ENCODE data around the gene CDH13.

The CDH13 gene

DNA sequence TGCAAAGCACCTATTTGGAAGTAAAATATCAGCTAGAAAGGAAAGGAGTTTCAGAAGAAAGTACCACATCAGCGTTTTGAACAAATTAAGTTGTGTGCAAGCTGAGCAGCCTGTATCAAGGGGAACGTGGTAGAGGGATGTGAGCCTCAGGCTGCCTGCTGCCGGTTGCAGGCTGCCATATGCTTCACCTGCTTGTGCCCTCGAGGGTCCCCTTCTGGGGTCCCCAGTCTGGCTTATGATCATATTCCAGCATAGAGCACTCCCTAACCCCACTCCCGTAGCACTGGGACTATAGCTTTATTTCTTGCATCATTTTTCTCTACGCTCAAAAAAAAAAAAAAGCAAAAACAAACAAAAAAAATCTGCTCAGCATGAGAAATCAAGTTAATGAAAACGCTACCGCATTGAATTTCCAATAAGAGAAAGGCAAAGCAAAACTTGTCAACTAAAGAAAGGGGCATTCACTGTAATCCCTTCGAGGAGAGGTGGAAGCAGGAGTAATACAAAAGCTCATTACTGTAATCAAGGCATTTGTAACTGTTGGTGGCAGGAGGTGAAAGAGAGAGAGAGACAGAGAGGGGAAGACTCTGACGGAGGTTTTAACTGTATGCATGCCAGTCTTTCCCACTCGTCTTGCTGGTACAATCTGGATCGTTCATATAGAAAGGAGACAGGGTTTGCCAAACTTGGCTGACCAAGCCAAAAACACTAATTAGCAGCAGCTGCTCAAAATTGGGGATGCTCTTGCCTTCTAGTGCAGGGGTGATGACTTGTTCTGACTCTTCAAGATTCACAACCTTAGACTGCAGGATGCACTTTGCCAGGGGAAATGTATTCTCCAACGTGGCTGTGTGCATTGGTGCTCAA is 922.8 kb downstream of the CDH13 start:
- no peak for DNase-seq

DNA sequence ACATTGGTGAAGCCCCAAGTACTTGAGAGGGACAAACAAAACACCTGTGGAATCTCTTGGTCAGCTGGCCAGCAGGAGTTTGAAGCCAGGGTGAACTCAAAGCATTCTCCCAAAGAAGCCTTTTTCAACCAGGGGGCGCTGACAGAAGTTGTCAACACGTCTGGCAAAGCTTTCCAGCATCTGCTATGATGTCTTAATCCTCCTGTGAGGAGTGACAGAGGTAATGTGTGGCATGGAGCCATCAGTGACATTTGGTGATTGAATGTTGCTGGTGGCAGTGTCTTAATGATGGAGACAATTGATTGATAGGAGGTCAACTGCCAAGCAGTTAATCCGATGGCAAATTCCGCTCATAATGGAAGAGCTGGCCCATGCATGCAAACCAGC is 923.4 kb downstream of the CDH13 start:
- no peak for DNase-seq

DNA sequence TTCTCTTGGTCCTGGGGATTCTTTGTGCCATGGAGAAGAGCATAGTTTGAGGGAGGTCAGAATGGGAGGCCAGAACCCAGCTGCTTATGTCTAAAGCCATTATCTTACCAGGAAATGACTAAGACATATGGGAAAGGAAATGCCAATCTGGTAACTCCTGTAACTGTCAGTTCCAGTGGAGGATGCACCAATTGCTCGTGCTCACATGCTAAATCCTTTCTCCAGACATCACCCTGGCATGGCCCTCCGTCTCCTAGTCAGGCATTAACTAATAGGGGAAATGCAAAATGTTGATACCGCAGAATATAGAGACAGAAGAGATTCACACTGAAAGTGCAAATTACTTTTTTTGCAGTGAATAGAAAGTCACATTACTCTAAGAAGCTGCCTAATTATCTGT is 925.5 kb downstream of the CDH13 start:
- no peak for DNase-seq

DNA sequence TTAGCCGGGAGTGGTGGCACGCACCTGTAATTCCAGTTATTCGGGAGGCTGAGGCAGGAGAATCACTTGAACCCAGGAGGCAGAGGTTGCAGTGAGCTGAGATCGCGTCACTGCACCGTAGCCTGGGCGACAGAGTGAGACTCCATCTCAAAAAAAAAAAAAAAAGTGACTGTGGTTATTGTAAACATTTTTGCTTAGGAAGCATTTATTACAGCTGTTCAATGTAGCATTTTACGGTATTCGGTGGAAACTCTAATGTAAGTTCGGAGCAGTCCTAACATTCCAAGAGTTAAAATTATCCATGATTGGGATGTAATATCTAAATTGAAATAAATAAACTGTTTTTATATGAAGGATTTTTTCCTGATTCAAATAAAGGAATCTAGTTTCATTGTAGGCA is 926.2 kb downstream of the CDH13 start:
- DNase-seq: no peak

DNA sequence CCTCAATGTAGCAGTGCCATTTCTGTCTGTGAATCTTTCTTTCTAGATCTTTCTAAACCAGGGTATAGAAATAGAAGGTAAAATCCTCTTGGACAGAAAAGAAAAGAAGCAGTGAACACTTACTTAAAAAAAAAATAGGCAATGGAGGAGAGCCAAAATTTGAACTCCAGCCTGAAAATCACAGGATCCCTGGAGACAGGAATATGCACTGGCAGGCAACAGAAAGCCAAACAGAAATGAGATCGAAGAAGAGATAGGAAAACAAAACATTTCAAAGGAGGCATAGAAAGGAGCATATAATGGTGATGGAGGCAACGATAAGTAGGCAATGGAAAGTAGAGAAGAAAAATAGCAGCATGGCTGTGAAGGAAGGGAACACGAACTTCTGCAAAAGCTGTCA is 927.3 kb downstream of the CDH13 start:
- DNase-seq: no peak

DNA sequence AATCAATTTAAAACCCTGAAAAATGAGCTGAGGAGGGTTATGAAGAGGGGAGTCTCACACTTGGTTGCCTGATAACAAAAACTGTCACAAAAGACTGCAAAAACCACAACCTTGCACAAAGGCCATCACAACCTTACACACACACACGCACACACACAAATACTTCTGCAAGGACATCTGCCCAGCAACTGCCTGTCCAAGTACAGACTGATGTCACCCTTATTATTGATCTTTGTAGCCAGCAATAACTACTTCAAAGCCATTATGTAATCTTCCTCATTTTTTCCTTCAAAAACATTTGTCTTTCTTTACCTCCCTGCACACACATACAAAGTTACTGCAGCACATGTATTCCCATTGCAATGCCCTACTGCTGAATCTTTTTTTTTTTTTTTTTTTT is 927.8 kb downstream of the CDH13 start:
- DNase-seq: no peak

DNA sequence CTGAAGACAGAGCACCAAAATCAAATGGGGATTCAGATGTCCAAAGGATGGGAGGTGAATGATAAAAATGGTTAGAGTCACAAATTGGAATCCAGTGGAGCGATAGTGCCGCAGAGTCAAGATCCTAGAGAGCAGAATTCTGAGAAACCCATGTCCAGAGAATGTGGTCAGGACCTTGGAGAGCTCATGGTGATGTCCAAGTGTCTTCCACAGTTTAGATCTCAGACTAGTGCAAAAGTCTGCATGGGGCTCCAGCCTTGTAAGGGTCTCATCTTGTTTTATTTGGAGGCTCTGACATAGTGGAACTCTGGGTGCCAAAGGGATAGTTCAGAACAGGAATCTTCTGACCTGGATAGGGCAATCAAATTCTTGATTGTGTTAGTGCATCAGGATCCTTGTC is 935.1 kb downstream of the CDH13 start:
- no peak for DNase-seq

DNA sequence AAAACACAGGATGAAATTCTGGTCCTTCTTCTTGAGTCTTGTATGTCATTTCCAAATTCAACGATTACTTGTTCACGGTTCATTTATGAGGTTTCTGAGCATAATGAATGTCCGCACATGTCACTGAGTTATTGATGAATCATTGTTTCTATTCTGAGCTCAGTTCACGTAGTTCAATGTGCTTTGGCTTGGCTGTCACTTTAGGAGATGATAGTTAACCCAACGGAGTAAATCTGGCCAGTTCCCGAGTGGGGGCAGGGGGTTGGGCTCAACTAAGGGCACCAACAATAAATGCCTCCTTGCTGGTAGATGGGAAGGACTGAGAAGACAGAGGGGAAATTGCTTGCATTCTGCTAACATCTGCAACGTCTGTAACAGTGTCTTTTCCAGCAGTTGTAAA is 941.6 kb downstream of the CDH13 start:
- no peak for DNase-seq

DNA sequence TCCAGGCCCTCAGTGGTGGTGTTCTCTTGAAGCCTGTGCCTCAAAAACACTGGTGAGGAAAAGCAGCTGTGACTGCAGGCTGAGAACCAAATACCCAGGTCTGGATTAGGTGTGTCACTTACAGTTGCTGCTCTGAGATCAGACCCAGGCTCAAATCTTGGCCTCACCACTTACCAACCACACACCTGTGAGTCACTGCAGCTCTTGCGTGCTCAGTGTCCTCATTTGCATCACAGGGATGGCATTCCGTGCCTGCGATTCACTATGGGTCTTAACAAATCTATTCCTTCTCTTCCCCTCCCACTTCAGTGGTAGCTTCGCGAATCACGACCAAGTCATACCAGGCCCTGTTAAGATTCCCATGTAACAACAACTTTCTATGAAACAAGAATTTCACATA is 947.6 kb downstream of the CDH13 start:
- DNase-seq: no peak

DNA sequence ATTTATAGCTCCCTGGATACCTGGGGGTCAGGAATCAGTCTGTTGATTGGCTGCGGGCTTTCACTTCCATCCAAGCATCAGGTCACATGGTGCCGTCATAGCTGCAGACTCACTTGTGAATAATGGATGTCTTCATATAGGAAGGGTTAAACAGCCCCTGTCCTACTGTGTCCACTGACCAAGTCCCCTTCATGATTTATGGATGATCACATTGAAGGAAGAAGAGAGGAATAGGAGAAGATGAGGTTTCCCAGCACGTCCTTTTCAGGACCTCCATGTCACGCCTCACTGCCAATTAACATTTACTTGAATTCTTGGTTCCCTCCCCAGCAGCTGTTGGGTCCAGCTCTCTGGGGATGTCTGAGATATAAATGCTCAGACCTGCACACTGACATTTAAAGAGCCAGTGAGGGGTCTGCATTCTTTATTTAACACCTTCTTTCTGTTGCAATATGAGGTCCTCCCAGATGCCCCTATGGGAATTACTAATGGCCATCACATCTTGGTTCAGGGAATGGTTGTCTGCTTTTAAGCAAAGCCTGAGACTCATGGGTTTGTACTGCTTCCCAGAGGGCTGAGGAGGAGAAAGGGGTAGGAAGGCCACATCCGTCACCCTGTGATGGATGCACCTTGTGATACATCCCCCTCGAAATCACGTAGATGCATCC is 950.4 kb downstream of the CDH13 start:
- no peak for DNase-seq

DNA sequence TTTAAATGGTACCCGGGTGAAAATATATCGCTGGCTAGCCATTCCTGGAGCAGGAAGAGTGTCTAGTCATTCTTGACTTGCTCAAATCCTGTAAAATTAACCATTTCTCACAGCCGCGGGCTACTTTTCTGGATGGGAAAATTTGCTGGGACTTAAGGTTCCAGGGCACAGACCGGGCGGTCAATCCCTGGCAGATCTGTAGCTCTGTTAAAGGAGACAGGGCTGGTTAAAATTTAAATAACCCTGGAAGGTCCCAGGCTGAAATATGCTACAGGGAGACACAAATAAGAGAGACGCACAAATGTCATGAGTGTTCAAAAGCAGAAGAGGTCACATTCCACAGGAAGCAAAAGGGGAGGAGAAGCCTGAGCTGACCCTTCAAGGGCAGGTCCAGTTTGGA is 951.4 kb downstream of the CDH13 start:
- no peak for DNase-seq

DNA sequence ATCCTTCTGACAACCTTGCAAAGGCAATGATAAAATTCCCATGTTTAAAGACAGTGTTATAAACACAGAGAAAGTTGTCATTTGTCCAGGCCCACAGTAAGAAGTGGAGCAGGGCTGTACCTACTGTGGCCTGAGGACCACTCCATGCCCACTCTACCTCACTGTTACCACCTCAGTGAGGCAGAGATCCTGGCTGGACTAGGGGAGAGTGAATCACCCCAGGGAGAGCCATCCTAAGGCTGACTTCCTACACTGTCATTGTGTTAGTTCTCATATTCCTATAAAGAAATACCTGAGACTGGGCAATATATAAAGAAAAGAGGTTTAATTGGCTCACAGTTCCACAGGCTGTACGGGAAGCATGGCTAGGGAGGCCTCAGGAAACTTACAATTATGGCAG is 952.3 kb downstream of the CDH13 start:
- no peak for DNase-seq

DNA sequence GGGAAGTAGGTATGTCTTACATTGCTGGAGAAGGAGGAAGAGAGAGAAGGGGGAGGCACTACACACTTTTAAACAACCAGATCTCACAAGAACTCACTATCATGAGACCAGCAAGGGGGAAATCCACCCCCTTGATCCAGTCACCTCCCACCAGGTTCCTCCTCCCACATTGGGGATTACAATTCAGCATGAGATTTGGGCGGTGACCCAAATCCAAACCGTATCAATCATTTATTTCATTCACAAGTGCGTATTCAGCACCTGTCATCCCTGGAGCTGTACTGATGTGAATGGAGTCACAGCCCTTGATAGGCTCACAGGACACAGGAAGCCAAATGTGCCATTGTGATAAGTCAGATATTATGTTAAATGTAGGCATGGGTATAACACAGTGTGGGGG is 952.7 kb downstream of the CDH13 start:
- no peak for DNase-seq

DNA sequence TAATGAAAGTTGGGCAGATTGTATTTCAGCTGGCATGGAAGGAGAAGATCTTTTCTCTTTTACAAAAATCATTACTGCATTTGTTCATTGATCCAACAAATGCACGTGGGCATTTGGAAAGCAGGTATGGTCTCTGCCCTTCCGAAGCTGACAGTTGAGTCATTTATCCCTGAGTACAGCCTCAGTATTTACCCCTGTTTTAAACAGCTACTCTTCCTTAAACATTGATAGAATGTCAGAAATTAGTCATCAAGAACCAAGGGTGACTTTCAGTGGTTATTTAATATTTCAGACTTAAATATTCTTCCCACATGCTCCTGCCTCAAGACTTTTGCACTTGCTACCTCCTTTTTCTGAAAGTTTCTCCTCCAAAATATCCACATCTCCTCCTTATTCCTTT is 954.3 kb downstream of the CDH13 start:
- no peak for DNase-seq

DNA sequence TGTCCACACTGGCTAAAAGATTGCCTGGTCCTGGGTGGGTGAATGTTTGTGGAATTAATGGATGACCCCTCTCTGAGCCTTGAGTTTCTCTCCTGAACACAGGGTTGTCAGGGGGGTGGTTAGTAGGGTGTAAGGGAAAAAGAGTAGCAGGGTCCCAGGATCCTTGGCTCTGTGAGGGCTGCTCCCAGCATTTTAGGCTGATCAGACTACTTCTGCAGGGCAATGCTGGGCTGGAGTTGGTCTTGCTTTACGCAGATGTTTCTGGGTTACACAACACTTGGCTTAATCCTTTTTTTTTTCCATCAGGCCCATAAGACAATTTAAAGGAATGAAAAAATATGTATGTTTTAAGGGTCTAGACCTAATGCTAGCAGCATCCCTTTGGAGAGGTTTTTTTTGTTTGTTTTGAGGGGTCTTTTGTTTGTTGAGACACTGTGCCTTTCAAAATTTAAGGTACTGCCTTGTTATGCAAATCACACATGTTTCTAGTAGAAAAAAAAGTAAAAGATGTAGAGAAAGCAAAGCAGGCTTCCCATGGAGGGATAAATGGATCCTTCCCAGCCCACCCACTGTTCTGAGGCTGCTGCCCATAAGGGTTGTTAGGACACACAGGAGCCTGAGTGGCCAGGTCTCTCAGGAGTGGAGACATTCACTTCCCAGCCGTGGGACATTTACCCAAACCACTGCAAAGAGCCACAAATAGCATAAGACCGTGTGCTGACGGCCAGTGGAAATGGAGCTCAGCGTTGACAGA is 955.4 kb downstream of the CDH13 start:
- no peak for DNase-seq

DNA sequence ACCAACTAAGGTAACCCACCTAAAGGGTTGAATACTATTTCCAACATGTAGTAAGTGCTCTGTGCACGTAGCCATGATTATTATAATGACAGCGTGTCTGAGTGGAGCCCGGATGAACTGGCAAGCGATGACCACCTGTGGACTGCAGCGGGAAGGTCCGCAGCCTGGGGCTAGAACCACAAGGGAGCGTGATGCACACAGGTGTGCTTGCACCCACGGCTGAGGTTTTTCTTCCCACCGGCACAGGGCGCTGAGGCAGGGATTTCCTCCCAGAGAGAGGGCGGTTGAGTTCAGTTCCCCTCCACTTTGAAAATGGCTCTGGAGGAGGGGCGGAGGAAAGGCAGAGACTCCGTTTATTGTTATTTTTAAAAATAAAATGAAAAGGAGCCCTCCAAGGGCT is 959.3 kb downstream of the CDH13 start:
- no peak for DNase-seq

DNA sequence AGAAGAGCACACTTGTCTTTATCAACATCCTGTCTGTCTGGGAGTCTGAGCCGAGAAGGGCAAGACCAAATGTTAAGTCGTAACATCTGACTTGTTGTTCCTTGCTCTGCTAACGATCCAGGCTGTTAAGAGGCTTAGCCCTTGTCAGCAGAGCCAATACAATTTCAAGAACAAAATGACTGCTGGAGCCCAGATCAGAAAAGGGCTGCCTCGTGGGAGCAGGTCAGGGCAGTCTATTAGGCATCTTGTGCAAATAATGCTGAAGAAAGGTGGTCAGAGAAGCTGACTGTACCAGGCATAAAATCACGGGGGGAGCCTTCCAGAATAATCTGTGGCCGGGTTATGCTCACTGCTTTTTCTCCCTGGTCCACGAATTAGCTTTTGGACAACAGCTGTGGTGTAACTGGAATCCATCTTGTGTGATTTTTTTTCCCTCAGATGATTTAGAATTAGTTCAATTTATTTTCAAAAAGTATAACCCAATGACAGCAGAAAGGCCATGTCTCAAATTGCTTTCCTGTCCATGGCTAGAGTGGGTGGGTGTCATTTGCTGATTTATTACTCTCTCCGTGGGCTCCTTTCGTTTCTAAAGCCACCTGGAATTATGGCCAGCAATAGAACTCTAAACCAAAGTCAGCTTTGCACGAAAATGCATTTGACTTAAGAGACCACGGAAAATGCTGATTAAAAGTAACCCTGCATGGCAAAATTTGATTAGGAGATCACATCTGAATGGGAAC is 959.9 kb downstream of the CDH13 start:
- DNase-seq: no peak

DNA sequence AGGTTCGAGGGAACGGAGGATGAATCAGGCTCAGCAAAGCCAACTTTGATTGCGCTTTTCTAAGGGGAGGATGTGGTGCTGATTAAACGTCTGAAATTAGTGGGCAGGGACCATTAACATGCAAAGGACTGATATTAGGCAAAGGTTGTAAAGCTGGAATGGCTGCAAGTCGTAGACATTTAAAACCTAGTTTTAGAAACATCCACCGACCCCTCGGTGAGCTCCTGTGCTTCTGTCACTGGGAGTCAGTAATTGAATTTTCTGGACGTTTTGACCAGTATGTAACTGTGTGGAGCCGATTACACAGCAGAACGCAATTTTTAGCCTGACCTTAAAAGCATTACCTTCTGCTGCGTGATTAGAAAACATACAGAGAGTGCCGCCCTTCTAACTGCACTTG is 960.4 kb downstream of the CDH13 start:
- DNase-seq: no peak

DNA sequence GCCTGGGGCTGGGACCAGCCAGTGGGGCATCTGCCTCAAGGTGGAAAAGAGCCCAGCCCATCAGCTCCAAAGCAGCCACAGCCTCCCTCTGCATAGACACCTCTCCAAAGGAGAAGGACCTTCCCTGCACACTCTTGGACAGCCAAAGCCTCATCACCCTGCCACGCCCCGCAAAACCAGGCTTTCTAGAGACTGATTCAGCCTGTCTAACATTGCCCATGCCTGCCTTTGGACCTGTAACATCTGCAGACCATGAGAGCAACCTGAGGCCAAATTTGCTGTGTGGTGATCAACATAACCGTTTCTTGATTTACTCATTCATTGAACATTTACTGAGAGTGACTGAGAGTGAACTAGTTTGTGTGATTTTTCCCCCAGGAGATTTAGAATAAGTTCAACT is 961.3 kb downstream of the CDH13 start:
- DNase-seq: no peak

DNA sequence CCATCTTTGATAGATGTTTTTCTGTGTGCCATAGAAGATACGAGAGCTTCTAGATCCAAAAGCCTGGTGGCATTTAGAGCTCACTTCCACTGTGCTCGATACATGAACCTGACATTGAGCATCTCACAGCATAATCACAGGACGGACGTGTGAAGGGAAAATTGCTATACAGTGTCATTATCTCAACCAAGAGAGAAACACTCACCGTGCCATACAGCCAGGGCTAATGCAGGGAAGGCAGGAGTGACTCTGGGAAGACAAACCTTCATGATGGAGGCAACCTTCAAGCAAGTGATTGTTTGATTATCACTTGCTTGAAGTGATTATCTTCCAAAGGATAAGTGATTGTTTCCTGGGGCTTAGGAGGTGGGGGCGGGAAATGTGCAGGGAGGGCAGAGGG is 962.8 kb downstream of the CDH13 start:
- no peak for DNase-seq

DNA sequence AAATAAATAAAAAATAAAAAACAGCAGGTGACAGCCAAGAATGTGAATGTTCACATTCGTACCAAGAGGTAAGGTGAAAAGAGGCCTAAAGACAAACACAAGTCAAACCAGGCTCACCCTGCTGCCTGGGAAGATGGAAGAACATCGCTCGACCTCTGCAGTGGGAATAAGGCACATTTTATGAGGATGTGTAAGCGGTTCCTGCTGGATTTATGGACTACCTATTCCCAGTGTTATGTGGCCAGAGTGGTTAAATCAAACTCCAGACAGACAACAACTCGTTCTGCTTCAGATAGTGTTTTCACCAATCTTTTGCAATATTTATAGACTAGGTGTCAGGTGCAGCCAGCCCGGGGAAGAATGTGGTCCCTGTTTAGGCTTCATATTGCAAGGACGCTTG is 966.0 kb downstream of the CDH13 start:
- DNase-seq: no peak

DNA sequence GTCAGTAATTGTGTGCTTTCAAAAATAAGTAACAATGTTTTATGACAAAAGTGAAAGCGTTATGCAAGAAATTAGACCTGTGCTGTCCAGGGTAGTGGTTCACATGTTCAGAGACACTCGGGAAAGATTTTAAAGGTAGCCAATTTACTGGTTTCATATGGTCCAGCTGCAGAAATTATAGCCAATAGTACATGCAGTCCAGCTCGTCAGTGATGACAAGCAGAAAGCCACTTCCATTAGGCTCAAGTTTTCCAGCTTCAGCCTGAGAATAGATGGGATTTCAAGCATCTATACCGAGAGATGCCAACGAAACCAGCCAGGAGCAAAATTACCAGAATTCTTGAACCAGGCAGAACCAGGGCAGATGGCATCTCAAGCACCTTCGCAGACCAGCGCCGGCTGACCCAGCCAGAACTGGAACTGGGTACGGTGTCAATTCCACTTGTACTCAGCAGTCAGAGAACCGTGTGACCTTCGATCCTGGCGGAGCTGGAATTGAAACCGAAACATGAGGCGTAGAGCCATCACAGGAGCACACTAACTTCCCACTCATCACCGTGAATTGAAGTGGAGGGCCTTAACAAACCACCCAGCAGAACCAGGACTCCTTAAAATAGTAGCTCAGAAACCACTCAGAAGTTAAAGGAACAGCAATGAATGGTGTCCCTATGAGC is 973.2 kb downstream of the CDH13 start:
- no peak for DNase-seq
